HepG2 (cell line): Measurements from ENCODE around the gene PCNA. TPM values are rescaled to one million over a fixed set of nuclear protein-coding genes. Genes with fewer than 3 reads are reported as not detected.

Experiments used
- ATRX ChIP-seq: sonication (generic); formaldehyde crosslinking; IDR thresholded peaks from 2 replicates; pipeline ENCODE4 v1.4.0; 2020; ENCODE audit warnings: missing genetic modification reagents, borderline replicate concordance
- DR1 ChIP-seq: sonication (generic); formaldehyde crosslinking; IDR thresholded peaks from 2 replicates; pipeline ENCODE4 v1.8.0; 2021; ENCODE audit warnings: mild to moderate bottlenecking, missing genetic modification reagents, inconsistent platforms
- EP300 ChIP-seq, 3 experiments: sonication (generic) in 1 of 3; formaldehyde crosslinking in 1 of 3; IDR thresholded peaks; 2 replicates each; pipeline versions ENCODE4 v1.5.1 to v1.6.1; 2011 to 2020; ENCODE audit warnings: low read depth in 2 of 3, low read length in 2 of 3, borderline replicate concordance in 1 of 3, improper control_type of control experiment in 1 of 3, mild to moderate bottlenecking in 1 of 3, missing genetic modification reagents in 1 of 3, moderate library complexity in 1 of 3
- FOXA3 ChIP-seq: IDR thresholded peaks from 2 replicates; pipeline ENCODE4 v1.6.1; 2016; ENCODE audit warnings: missing genetic modification reagents, missing compliant biosample characterization
- IRF2 ChIP-seq: IDR thresholded peaks from 2 replicates; pipeline ENCODE4 v1.6.1; 2018; ENCODE audit warnings: missing genetic modification reagents, missing compliant biosample characterization
- JUNB ChIP-seq: sonication (generic); formaldehyde crosslinking; IDR thresholded peaks from 2 replicates; pipeline ENCODE4 v1.8.0; 2022; ENCODE audit warnings: missing genetic modification reagents, mild to moderate bottlenecking, borderline replicate concordance
- JUND ChIP-seq: sonication (generic); formaldehyde crosslinking; IDR thresholded peaks from 2 replicates; pipeline ENCODE4 v1.8.0; 2022; ENCODE audit warnings: mild to moderate bottlenecking, missing genetic modification reagents
- MTF2 ChIP-seq: sonication (generic); formaldehyde crosslinking; IDR thresholded peaks from 2 replicates; pipeline ENCODE4 v1.5.0; 2020; ENCODE audit warnings: missing genetic modification reagents, borderline replicate concordance
- MZF1 ChIP-seq: sonication (generic); formaldehyde crosslinking; IDR thresholded peaks from 2 replicates; pipeline ENCODE4 v1.8.1; 2023; ENCODE audit warnings: mild to moderate bottlenecking, missing genetic modification reagents, borderline replicate concordance
- RBAK ChIP-seq: sonication (generic); formaldehyde crosslinking; IDR thresholded peaks from 2 replicates; pipeline ENCODE4 v1.5.1; 2020; ENCODE audit warnings: mild to moderate bottlenecking, missing genetic modification reagents
- RCOR2 ChIP-seq: IDR thresholded peaks from 2 replicates; pipeline ENCODE4 v1.6.1; 2016; ENCODE audit warnings: missing biosample characterization, missing genetic modification reagents
- SCMH1 ChIP-seq: sonication (generic); formaldehyde crosslinking; IDR thresholded peaks from 2 replicates; pipeline ENCODE4 v1.9.0; 2021; ENCODE audit warnings: missing genetic modification reagents, mild to moderate bottlenecking, borderline replicate concordance
- WIZ ChIP-seq: sonication (generic); formaldehyde crosslinking; IDR thresholded peaks from 2 replicates; pipeline ENCODE4 v1.5.1; 2020; ENCODE audit warnings: mild to moderate bottlenecking, missing genetic modification reagents
- XRCC5 ChIP-seq: fragments of 200-400 bp; formaldehyde crosslinking; optimal IDR thresholded peaks from 2 replicates; pipeline ENCODE3; 2017; ENCODE audit warnings: mild to moderate bottlenecking, low read length
- ZNF235 ChIP-seq: sonication (generic); formaldehyde crosslinking; IDR thresholded peaks from 2 replicates; pipeline ENCODE4 v1.8.1; 2023; ENCODE audit warnings: mild to moderate bottlenecking, missing genetic modification reagents, borderline replicate concordance
- ZNF549 ChIP-seq: sonication (generic); formaldehyde crosslinking; IDR thresholded peaks from 2 replicates; pipeline ENCODE4 v1.5.0; 2020; ENCODE audit warnings: missing genetic modification reagents
- ZNF577 ChIP-seq: sonication (generic); formaldehyde crosslinking; IDR thresholded peaks from 2 replicates; pipeline ENCODE4 v1.4.0; 2020; ENCODE audit warnings: mild to moderate bottlenecking, low read depth, missing genetic modification reagents, borderline replicate concordance
- ZSCAN12 ChIP-seq: sonication (generic); formaldehyde crosslinking; IDR thresholded peaks from 2 replicates; pipeline ENCODE4 v1.9.0; 2021; ENCODE audit warnings: mild to moderate bottlenecking, missing genetic modification reagents
- polyA plus RNA-seq, 8 experiments: library from polyadenylated mRNA; depleted of rRNA in 3 of 8; stranded (reverse) in 7 of 8; unstranded in 1 of 8; fragments of >200 nt; fragmentation: Illumina TruSeq in 4 of 8; extraction: Trizol in 4 of 8; gene quantifications; 2 replicates each; pipeline versions ENCODE4 v1.2.1 to v1.2.3, GENCODE V29; 2011 to 2016; ENCODE audit warnings: low read depth in 4 of 8, missing spikeins in 1 of 8, mixed read lengths in 1 of 8; ENCODE audit not compliant: insufficient read depth in 1 of 8
- total RNA-seq, 5 experiments: library from RNA; depleted of rRNA; stranded (reverse); fragments of >200 nt; fragmentation: Illumina TruSeq; extraction: Trizol; gene quantifications; 2 replicates each; pipeline ENCODE4 v1.2.3, GENCODE V29; 2016; ENCODE audit warnings: low read depth in 1 of 5
- TF ChIP-seq, protein P1 (sequence below): sonication (generic); formaldehyde crosslinking; IDR thresholded peaks from 2 replicates; pipeline ENCODE4 v1.8.1; 2023; ENCODE audit warnings: missing genetic modification reagents, inconsistent platforms, borderline replicate concordance
- TF ChIP-seq, protein P2 (sequence below): IDR thresholded peaks from 2 replicates; pipeline ENCODE4 v1.6.1; 2016
- TF ChIP-seq, protein P3 (sequence below): sonication (generic); formaldehyde crosslinking; IDR thresholded peaks from 2 replicates; pipeline ENCODE4 v1.5.0; 2020; ENCODE audit warnings: mild to moderate bottlenecking, missing genetic modification reagents, borderline replicate concordance
- TF ChIP-seq, protein P4 (sequence below): sonication (generic); formaldehyde crosslinking; conservative IDR thresholded peaks from 2 replicates; pipeline ENCODE4 v1.4.0; 2020; ENCODE audit warnings: missing genetic modification reagents
- TF ChIP-seq, protein P5 (sequence below): sonication (generic); formaldehyde crosslinking; IDR thresholded peaks from 2 replicates; pipeline ENCODE4 v1.4.0; 2020; ENCODE audit warnings: mild to moderate bottlenecking, missing genetic modification reagents

Gene PCNA
- total and polyA plus RNA-seq, 2 of the 13 experiments (the other 11 are each of a cell fraction or from before 2014, with no cell fraction given), result 229 to 655 TPM

DNA sequence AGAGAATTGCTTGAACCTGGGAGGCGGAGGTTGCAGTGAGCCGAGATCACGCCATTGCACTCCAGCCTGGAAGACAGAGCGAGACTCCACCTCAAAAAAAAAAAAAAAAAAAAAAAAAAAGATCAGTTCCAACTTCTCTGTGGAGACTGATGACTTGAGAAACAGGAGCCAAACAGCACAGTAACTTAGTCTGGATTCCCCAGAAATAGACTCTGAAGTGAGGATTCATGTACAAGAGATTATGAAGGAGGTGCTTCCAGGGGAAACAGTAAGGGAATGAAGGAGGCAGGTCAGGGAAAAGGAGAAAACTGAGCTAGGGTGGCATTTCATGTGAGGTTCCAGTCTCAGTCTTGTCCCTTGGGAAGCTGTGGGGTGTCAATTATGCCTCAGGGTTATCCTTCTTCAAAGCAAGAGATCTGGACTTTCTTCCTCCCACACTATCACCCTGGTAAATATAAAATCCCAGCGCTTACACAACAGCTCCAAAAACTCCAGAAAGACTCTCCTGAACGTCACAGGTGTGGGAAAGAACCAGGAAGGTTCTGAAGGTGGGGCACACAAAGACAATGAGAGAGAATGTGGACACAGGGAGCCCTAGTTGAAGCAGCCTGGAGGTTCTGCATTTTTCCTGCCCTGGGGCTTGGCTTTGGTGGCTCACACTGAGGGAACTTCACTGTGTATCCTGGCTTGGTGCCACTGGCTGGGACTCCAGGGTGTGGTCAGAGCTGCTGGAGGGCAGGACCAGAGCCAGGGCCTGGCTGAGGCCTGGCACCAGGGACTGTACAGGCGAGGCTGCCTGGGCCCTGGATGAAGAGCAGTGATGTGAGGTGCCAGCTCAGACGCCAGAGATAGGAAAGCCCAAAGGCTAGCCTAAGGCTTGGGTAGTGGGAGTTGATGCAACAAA, 46.8 kb downstream of the PCNA start (continued):
- TF ChIP-seq DR1 (CRISPR knock-in tag) (no peak), ATRX (CRISPR knock-in tag) (no peak), MZF1 (CRISPR knock-in tag) (no peak), WIZ (CRISPR knock-in tag) (peak; percentile 25; the same call in 1 of the 2 replicates), IRF2 (CRISPR knock-in tag) (peak; percentile 57; the same call in 1 of the 2 replicates), RCOR2 (CRISPR knock-in tag) (no peak; the same call in 1 of the 2 replicates), ZNF577 (CRISPR knock-in tag) (no peak), MTF2 (CRISPR knock-in tag) (no peak), JUND (CRISPR knock-in tag) (no peak), FOXA3 (CRISPR knock-in tag) (no peak), JUNB (CRISPR knock-in tag) (no peak), ZSCAN12 (CRISPR knock-in tag) (no peak), EP300 (IDR thresholded peaks at IDR 0.05; ENCODE audit: low read depth in 2 of 2, low read length in 2 of 2) (peak in 1 of 2 experiments; percentile 6; a peak in 1 of 4 replicates), EP300 (CRISPR knock-in tag; IDR thresholded peaks at IDR 0.05; ENCODE audit: borderline replicate concordance) (no peak), XRCC5 (peak; percentile 47), SCMH1 (CRISPR knock-in tag) (no peak), ZNF549 (CRISPR knock-in tag) (no peak), ZNF235 (no peak), RBAK (CRISPR knock-in tag) (no peak)
- TF ChIP-seq, protein P1, sequence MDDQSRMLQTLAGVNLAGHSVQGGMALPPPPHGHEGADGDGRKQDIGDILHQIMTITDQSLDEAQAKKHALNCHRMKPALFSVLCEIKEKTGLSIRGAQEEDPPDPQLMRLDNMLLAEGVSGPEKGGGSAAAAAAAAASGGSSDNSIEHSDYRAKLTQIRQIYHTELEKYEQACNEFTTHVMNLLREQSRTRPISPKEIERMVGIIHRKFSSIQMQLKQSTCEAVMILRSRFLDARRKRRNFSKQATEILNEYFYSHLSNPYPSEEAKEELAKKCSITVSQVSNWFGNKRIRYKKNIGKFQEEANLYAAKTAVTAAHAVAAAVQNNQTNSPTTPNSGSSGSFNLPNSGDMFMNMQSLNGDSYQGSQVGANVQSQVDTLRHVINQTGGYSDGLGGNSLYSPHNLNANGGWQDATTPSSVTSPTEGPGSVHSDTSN (CRISPR knock-in tag), result no peak
- TF ChIP-seq, protein P2, sequence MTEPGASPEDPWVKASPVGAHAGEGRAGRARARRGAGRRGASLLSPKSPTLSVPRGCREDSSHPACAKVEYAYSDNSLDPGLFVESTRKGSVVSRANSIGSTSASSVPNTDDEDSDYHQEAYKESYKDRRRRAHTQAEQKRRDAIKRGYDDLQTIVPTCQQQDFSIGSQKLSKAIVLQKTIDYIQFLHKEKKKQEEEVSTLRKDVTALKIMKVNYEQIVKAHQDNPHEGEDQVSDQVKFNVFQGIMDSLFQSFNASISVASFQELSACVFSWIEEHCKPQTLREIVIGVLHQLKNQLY, result no peak
- TF ChIP-seq, protein P3, sequence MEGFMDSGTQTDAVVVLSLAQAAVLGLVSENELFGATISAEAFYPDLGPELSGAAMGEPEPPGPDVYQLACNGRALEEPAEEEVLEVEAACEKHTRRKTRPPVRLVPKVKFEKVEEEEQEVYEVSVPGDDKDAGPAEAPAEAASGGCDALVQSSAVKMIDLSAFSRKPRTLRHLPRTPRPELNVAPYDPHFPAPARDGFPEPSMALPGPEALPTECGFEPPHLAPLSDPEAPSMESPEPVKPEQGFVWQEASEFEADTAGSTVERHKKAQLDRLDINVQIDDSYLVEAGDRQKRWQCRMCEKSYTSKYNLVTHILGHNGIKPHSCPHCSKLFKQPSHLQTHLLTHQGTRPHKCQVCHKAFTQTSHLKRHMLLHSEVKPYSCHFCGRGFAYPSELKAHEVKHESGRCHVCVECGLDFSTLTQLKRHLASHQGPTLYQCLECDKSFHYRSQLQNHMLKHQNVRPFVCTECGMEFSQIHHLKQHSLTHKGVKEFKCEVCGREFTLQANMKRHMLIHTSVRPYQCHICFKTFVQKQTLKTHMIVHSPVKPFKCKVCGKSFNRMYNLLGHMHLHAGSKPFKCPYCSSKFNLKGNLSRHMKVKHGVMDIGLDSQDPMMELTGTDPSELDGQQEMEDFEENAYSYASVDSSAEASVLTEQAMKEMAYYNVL (CRISPR knock-in tag), result no peak
- TF ChIP-seq, protein P4, sequence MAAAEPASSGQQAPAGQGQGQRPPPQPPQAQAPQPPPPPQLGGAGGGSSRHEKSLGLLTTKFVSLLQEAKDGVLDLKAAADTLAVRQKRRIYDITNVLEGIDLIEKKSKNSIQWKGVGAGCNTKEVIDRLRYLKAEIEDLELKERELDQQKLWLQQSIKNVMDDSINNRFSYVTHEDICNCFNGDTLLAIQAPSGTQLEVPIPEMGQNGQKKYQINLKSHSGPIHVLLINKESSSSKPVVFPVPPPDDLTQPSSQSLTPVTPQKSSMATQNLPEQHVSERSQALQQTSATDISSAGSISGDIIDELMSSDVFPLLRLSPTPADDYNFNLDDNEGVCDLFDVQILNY (CRISPR knock-in tag), result no peak
- TF ChIP-seq, protein P5, sequence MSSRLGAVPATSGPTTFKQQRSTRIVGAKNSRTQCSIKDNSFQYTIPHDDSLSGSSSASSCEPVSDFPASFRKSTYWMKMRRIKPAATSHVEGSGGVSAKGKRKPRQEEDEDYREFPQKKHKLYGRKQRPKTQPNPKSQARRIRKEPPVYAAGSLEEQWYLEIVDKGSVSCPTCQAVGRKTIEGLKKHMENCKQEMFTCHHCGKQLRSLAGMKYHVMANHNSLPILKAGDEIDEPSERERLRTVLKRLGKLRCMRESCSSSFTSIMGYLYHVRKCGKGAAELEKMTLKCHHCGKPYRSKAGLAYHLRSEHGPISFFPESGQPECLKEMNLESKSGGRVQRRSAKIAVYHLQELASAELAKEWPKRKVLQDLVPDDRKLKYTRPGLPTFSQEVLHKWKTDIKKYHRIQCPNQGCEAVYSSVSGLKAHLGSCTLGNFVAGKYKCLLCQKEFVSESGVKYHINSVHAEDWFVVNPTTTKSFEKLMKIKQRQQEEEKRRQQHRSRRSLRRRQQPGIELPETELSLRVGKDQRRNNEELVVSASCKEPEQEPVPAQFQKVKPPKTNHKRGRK (CRISPR knock-in tag), result no peak
